Spleen (tissue), 7 donors: ENCODE data around the gene SLC16A5.

Experiments
- POLR2A ChIP-seq, 3 donors: fragments of 450-650 bp; IDR thresholded peaks; one replicate each; pipeline ENCODE4 v1.5.1; 2017; ENCODE audit warnings: antibody characterized with exemption in 3 of 3, mild to moderate bottlenecking in 1 of 3
- POLR2AphosphoS5 ChIP-seq, 3 donors: sonication (generic); formaldehyde crosslinking; IDR thresholded peaks; one replicate each; pipeline ENCODE4 v1.5.1; 2017; ENCODE audit warnings: antibody characterized with exemption in 3 of 3
- TF ChIP-seq, protein P1 (sequence below), 11 experiments: fragments of 200-600 bp in 7 of 11; fragments of 450-650 bp in 4 of 11; sonication (generic) in 4 of 11; IDR thresholded peaks in 8 of 11; conservative IDR thresholded peaks in 3 of 11; 1 replicate in 7 of 11; 2 replicates in 4 of 11; pipeline versions ENCODE4 v1.4.0 to v1.8.0; 2016 to 2021; ENCODE audit warnings: antibody characterized with exemption in 11 of 11, inconsistent platforms in 4 of 11, mild to moderate bottlenecking in 1 of 11
- donor health status: DM: no; HTN: no; CAD: no; lungs with moderate emphysema.
- donor health status: DM: no; HTN: no; CAD: no.
- donor health status: DM: no; HTN: no; CAD: no.

DNA sequence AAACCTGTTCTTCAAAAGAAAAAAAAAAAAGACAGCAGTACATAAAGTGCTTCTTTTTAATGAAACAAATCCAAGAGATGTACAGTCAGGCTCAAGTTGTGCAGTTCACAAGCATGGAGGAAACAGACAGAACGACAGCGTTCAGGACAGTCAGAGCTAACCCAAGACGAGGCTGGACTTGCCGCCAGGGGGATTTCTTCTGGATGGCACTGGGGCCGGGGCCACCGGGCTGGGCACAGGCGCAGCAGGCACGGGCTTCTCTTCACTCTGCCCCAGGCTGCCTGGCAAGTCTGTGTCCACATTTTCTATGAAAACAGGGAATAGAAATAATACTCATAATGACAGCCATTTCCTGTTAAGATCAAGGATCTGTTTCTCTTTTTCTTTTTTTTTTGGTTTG, 48.2 kb downstream of the SLC16A5 start:
- TF ChIP-seq, protein P1, sequence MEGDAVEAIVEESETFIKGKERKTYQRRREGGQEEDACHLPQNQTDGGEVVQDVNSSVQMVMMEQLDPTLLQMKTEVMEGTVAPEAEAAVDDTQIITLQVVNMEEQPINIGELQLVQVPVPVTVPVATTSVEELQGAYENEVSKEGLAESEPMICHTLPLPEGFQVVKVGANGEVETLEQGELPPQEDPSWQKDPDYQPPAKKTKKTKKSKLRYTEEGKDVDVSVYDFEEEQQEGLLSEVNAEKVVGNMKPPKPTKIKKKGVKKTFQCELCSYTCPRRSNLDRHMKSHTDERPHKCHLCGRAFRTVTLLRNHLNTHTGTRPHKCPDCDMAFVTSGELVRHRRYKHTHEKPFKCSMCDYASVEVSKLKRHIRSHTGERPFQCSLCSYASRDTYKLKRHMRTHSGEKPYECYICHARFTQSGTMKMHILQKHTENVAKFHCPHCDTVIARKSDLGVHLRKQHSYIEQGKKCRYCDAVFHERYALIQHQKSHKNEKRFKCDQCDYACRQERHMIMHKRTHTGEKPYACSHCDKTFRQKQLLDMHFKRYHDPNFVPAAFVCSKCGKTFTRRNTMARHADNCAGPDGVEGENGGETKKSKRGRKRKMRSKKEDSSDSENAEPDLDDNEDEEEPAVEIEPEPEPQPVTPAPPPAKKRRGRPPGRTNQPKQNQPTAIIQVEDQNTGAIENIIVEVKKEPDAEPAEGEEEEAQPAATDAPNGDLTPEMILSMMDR (IDR thresholded peaks at IDR 0.05 in 8 of 11, conservative IDR thresholded peaks at IDR 0.05 in 3 of 11), result no peak
- TF ChIP-seq POLR2AphosphoS5 (IDR thresholded peaks at IDR 0.05), result no peak
- no peak for TF ChIP-seq POLR2A (IDR thresholded peaks at IDR 0.05)
